Panc1 (cell line): ENCODE results near the gene STX18. TPM values are rescaled to one million over a fixed set of nuclear protein-coding genes. Genes with fewer than 3 reads are reported as not detected.

ENCODE experiments used
- ATAC-seq: fragments of 200-7000 bp; cut with Tn5 transposase; 2 replicates; pipeline ENCODE4 v1.9.1; 2020; ENCODE audit warnings: mild to moderate bottlenecking, moderate library complexity
- BruUV-seq: library from RNA; stranded (reverse); fragments of 400-500 nt; replicated peaks from 2 replicates; lab custom pipeline; 2021; lab: Mats Ljungman, UMichigan
- CTCF ChIA-PET: fragments of 300-600 bp; sonication (Branson Sonifier 250); formaldehyde crosslinking; loops from one replicate; lab custom pipeline; 2022; ENCODE audit warnings: antibody characterized with exemption; lab: Charles Lee
- POLR2A ChIA-PET: fragments of 300-600 bp; sonication (Branson Sonifier 250); formaldehyde crosslinking; loops from one replicate; lab custom pipeline; 2022; ENCODE audit warnings: antibody characterized with exemption; lab: Charles Lee
- DNase-seq: peaks from one replicate; pipeline ENCODE4 v3.0.0-alpha.2; 2010; ENCODE audit warnings: low read depth, low spot score
- H3K27ac ChIP-seq: 2 replicates; pipeline ENCODE4 v1.5.1; 2011; ENCODE audit warnings: mild to moderate bottlenecking, low read length, inconsistent platforms
- H3K27me3 ChIP-seq: fragments of 200-500 bp; sonication (Bioruptor generic); 2 replicates; pipeline ENCODE4 v1.6.0; 2014; ENCODE audit warnings: low read length, inconsistent platforms; ENCODE audit not compliant: control insufficient read depth, insufficient read depth
- H3K36me3 ChIP-seq: fragments of 200-500 bp; sonication (Bioruptor generic); 2 replicates; pipeline ENCODE4 v1.5.1; 2014; ENCODE audit warnings: inconsistent platforms, mild to moderate bottlenecking, low read length, moderate library complexity; ENCODE audit not compliant: control insufficient read depth, insufficient read depth
- H3K4me1 ChIP-seq: 2 replicates; pipeline ENCODE4 v1.5.1; 2011; ENCODE audit warnings: inconsistent platforms, mild to moderate bottlenecking, low read length, moderate library complexity; ENCODE audit not compliant: control insufficient read depth, insufficient read depth
- H3K4me3 ChIP-seq, 2 experiments: 2 replicates each; pipeline ENCODE4 v1.5.1; 2011 to 2012; ENCODE audit warnings: low read depth in 2 of 2, low read length in 2 of 2, mild to moderate bottlenecking in 2 of 2, inconsistent platforms in 1 of 2, moderate library complexity in 1 of 2
- H3K9me3 ChIP-seq: fragments of 200-500 bp; sonication (Bioruptor generic); 2 replicates; pipeline ENCODE4 v1.5.1; 2014; ENCODE audit warnings: low read depth, mild to moderate bottlenecking, inconsistent platforms, low read length, moderate library complexity; ENCODE audit not compliant: control insufficient read depth, insufficient read depth
- POLR2AphosphoS5 ChIP-seq: IDR thresholded peaks from 2 replicates; pipeline ENCODE4 v1.6.1; 2012; ENCODE audit warnings: mild to moderate bottlenecking, low read depth, low read length, moderate library complexity
- SIN3A ChIP-seq: IDR thresholded peaks from 2 replicates; pipeline ENCODE4 v1.6.1; 2012; ENCODE audit warnings: low read depth, mild to moderate bottlenecking, low read length, moderate library complexity, borderline replicate concordance; ENCODE audit not compliant: insufficient read depth
- TCF7L2 ChIP-seq: IDR thresholded peaks from 2 replicates; pipeline ENCODE4 v1.6.1; 2011; ENCODE audit warnings: mild to moderate bottlenecking, low read depth, low read length, inconsistent platforms
- in situ Hi-C: cut with HindIII; loops from 2 replicates; pipeline ENCODE4 v1.10.0; 2016; ENCODE audit warnings: low sequenced_read_pairs, low pct_unique_long_range_greater_than_20kb
- intact Hi-C: fragments of 100-400 bp; cut with micrococcal nuclease; formaldehyde crosslinking; loops from one replicate; pipeline ENCODE4 v1.10.0; 2022; ENCODE audit not compliant: unreplicated experiment
- total RNA-seq: library from RNA; stranded (reverse); gene quantifications from one replicate; pipeline ENCODE4 v1.2.1, GENCODE V29; 2021; ENCODE audit not compliant: unreplicated experiment
- TF ChIP-seq, protein P1 (sequence below): fragments of 450-650 bp; IDR thresholded peaks from 2 replicates; pipeline ENCODE4 v1.5.1; 2017; ENCODE audit warnings: mild to moderate bottlenecking
- TF ChIP-seq, protein P2 (sequence below), 2 experiments: IDR thresholded peaks; 2 replicates each; pipeline ENCODE4 v1.6.1; 2011 to 2012; ENCODE audit warnings: low read depth in 2 of 2, control low read depth in 1 of 2, low read length in 1 of 2, mild to moderate bottlenecking in 1 of 2, moderate library complexity in 1 of 2; ENCODE audit not compliant: insufficient read depth in 1 of 2

The STX18 gene
- total RNA-seq, 1 experiment from 2014 or later: 15.0 TPM

DNA sequence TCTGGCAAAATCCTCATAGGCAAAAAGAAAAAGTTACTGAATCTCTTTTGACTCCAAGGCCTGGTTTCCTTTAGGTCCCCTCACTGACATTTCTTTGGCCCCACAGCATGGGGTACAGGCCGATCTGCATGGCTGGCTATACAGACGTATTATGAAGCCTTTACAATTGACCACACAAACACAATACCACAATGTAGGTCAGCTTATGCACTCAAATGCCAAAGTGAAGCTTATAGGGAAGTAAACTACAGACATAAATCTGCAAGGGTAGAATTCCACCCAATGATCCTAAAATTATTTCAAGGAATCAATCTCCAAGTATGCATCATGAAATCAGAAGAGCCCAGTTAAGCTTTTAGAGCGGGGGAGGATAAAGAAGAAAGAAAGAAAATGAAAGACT lies 20.7 kb downstream of the STX18 start:
- Histone ChIP-seq H3K27ac (no peak overlapping the region), H3K9me3 (no peaks in the 10 kb centered on the region), H3K36me3 (no peaks in the 10 kb centered on the region), H3K4me3 (no peak overlapping the region), H3K27me3 (no peaks in the 10 kb centered on the region), H3K4me1 (peaks cover 5% of the 10 kb centered on the region)
- ChIA-PET POLR2A (no interaction called here), CTCF (no interaction called here)
- no TSS peak for BruUV-seq
- no peak for TF ChIP-seq SIN3A
- TF ChIP-seq TCF7L2: no peak
- no peak for TF ChIP-seq POLR2AphosphoS5
- TF ChIP-seq, protein P1, sequence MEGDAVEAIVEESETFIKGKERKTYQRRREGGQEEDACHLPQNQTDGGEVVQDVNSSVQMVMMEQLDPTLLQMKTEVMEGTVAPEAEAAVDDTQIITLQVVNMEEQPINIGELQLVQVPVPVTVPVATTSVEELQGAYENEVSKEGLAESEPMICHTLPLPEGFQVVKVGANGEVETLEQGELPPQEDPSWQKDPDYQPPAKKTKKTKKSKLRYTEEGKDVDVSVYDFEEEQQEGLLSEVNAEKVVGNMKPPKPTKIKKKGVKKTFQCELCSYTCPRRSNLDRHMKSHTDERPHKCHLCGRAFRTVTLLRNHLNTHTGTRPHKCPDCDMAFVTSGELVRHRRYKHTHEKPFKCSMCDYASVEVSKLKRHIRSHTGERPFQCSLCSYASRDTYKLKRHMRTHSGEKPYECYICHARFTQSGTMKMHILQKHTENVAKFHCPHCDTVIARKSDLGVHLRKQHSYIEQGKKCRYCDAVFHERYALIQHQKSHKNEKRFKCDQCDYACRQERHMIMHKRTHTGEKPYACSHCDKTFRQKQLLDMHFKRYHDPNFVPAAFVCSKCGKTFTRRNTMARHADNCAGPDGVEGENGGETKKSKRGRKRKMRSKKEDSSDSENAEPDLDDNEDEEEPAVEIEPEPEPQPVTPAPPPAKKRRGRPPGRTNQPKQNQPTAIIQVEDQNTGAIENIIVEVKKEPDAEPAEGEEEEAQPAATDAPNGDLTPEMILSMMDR: no peak
- TF ChIP-seq, protein P2, sequence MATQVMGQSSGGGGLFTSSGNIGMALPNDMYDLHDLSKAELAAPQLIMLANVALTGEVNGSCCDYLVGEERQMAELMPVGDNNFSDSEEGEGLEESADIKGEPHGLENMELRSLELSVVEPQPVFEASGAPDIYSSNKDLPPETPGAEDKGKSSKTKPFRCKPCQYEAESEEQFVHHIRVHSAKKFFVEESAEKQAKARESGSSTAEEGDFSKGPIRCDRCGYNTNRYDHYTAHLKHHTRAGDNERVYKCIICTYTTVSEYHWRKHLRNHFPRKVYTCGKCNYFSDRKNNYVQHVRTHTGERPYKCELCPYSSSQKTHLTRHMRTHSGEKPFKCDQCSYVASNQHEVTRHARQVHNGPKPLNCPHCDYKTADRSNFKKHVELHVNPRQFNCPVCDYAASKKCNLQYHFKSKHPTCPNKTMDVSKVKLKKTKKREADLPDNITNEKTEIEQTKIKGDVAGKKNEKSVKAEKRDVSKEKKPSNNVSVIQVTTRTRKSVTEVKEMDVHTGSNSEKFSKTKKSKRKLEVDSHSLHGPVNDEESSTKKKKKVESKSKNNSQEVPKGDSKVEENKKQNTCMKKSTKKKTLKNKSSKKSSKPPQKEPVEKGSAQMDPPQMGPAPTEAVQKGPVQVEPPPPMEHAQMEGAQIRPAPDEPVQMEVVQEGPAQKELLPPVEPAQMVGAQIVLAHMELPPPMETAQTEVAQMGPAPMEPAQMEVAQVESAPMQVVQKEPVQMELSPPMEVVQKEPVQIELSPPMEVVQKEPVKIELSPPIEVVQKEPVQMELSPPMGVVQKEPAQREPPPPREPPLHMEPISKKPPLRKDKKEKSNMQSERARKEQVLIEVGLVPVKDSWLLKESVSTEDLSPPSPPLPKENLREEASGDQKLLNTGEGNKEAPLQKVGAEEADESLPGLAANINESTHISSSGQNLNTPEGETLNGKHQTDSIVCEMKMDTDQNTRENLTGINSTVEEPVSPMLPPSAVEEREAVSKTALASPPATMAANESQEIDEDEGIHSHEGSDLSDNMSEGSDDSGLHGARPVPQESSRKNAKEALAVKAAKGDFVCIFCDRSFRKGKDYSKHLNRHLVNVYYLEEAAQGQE (IDR thresholded peaks at IDR 0.05; ENCODE audit: insufficient read depth in 1 of 2, low read depth in 2 of 2, low read length in 1 of 2): no peak
- no peak for DNase-seq
- in situ Hi-C loops (no loop called here), intact Hi-C loops (no loop called here)
- ATAC-seq: no peak

DNA sequence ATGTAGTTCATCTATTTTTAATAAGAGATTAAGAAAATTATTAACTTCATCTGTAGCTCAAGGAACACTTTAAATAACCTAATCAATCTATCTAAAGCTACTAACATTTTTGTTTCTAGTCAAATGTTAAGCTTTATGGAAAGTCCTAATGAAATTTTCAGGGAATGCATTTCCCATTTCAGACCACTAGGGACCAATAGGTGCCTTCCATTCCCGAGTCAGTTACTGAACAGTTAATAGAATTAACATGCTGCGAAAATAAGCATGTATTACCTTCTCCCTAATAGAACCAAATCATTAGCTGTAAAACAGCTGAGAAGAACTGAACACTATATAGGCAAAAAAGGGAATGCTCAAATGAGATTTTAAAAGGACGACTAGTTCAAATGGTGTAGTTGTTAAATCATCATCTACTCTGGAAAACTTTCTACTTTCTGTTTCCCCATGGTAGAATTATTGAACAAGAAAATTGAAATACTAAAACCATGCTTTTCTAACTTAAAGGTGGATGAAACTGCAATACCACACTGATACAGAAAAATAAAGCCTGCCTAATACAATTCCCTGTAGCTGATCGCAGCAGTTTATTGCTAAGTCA lies 22.5 kb downstream of the STX18 start:
- ATAC-seq (peak; percentile 66), DNase-seq (no peak)
- CTCF ChIA-PET: interaction anchor here (0.5 to 1.5 kb wide), 3 partner anchors 8 to 13 kb away, joined by 3 to 11 read pairs (median 8); no protein-coding TSS in a partner anchor
- in situ Hi-C loops (no loop called here), intact Hi-C loops (no loop called here)
- Histone ChIP-seq H3K27ac (no peak overlapping the region), H3K27me3 (no peaks in the 10 kb centered on the region), H3K9me3 (no peaks in the 10 kb centered on the region), H3K4me3 (peak overlapping the region in 1 of 2 experiments; percentile 12; a peak in 1 of 4 replicates), H3K36me3 (no peaks in the 10 kb centered on the region), H3K4me1 (peaks cover 5% of the 10 kb centered on the region)
- no TSS peak for BruUV-seq
- TF ChIP-seq TCF7L2: no peak
- TF ChIP-seq POLR2AphosphoS5: no peak
- TF ChIP-seq, protein P1: peak; percentile 67; the same call in 1 of the 2 replicates
- TF ChIP-seq SIN3A: no peak
- TF ChIP-seq, protein P2 (IDR thresholded peaks at IDR 0.05; ENCODE audit: insufficient read depth in 1 of 2, low read depth in 2 of 2, low read length in 1 of 2): no peak
- POLR2A ChIA-PET: no interaction called here
